HG03571 (cell line): ENCODE data around the gene SPATA20.

ENCODE experiments used
- ATAC-seq: cut with Tn5 transposase; IDR thresholded peaks from one replicate; pipeline ENCODE4 v1.9.1; 2021; ENCODE audit not compliant: unreplicated experiment

The SPATA20 gene

DNA sequence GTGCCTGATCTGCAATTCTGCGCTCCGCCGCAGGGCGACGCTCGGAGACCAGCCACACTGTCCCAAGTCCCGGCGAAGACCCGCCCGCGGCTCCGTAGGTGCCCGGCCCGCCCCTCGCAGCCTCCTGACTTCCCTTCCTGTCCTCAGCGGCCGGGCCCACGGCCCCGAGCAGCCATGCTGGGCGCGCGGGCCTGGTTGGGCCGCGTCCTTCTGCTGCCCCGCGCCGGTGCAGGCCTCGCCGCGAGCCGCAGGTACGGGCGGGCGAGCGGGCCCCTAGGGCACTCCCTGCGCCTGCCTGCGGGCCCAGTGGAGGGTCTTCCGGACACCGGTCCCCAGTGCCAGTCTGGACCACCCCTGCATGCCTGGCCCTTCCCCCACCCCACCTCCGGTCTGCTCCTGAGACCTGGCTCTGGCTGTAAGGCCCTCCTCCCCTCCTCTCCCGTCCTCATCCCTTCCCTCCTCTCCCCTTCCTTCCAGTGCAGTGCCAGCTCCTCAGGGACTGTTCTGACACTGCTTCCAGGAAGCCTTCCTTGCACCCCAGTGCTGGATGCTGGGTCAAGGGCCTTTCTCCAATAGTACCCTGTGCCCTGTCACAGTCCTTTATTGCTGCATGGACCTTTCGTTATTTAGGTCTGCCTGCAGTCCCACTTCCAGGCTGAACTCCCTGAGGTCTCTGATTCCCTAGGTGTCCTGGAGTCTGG is at the start of gene SPATA20:
TSS of gene SPATA20 (plus strand) at position 140 of the 701 bp plus-strand sequence. CDS start at position 175, 35 bp downstream.
- ATAC-seq, result peak; percentile 70

DNA sequence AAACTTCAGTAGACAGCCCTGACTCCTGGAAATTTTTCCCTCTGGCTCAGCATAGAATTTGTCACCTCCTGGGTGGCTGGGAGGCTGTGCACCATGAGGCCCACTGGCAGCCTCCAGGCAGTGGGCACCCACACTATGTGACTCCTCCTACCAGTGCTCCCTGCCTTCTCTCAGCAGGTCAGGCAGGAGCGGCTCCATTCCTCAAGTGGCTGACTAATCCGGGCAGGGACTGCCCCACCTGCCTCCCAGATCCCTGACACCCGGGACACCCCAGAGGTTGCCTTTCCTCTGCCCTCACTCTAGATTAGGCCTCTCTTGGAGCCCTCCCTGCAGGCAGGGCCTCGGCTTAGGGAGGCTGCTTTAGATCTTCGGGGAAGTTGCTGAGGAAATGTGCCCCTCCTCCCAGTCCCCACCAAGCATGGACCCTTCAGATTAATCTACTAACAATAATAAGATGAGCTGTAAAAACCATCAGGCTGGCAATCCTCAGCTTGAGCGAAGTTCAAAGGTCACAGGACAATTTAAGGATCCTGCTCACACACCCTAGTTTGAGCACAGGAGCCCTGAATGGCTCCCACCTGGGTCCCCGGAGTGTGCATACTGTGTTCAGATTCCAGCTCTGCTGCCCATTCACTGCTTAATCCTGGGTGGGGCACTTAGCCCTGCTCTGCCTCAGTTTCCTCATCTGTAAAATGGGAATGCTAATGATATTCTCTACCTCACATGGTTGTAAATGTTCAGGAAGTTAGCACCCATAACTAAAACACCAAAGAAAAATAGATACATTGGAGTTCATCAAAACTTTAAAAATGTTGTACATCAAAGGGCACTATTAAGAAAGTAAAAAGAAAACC is 48.7 kb upstream of the SPATA20 start:
- ATAC-seq, result no peak

DNA sequence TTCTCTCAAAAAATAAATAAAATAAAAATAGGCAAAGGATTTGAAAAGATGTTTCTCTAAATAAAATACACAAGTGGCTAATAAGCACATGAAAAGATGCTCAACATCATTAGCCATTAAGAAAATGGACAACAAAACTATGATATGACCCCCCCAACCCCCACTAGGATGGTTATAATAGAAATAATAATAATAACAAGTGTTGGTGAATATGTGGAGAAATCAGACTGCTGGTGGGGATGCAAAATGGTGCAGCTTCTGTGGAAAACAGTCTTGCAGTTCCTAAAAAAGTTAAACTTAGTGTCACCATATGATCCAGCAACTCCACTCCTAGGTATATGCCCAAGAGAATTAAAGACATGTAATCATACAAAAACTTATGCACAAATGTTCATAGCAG is 47.7 kb upstream of the SPATA20 start:
- ATAC-seq, result no peak

DNA sequence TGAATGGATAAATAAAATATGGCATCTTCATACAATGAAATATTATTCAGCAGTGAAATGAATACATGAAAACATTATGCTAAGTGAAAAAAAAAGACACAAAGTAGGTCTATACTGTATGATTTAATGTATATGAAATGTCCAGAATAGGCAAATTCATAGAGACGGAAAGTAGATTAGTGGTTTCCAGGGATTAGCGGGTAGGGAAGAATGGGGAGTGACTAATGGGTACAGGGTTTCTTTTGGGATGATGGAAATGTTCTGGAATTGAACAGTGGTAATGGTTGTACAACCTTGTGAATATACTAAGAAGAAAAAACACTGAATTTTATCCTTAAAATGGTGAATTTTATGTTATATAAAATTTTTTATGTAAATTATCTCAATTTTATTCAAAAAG is 47.3 kb upstream of the SPATA20 start:
- no peak for ATAC-seq

DNA sequence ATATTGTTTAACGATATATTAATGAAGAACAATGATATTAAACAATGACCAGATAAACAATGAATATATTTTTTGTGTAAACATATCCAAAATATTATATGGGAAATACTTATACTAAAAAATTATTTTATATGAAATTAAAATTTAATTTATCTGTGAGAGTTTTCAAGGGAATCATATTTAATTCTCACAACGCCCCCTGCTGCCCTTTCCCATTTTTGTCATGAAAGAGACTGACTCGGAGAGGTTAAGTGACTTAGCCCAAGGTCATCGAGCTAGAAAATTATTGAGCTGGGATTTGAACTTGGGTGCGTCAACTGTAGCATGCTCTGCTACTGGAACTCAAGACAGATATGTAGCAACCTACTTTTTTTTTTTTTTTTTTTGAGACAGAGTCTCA is 45.9 kb upstream of the SPATA20 start:
- ATAC-seq, result no peak

DNA sequence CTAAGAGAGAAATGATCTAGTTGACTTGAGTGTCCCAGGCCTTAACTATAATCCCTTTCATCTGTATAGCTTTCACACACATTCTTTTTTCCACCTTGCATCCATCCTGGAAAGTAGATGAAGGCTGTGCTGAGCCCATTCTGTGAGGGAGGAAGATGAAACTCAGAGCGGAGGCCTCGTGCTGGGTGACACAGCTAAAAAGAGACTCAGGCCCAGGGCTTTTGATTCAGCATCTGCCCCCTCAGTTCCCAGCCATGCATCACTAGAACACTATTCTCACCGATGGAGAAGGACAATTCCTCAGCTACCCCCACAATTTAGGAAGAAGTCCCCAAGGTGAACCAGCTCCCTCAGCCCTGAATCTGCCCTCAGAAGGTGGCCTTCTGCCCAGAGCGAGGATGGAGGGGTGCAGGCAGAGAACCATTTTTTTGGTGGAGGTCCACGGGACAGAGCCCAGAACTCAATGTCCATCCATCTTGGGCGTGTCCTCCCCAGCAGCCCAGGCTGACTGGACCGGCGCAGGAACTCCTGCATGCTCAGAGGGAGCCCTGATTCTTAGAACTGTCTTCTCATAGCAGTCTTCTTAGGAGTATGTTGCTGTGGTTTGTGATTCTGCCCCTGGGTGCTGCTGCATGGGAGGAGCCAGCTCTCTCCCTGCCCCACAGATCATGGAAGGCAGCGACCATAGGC is 44.5 kb upstream of the SPATA20 start:
- ATAC-seq, result no peak

DNA sequence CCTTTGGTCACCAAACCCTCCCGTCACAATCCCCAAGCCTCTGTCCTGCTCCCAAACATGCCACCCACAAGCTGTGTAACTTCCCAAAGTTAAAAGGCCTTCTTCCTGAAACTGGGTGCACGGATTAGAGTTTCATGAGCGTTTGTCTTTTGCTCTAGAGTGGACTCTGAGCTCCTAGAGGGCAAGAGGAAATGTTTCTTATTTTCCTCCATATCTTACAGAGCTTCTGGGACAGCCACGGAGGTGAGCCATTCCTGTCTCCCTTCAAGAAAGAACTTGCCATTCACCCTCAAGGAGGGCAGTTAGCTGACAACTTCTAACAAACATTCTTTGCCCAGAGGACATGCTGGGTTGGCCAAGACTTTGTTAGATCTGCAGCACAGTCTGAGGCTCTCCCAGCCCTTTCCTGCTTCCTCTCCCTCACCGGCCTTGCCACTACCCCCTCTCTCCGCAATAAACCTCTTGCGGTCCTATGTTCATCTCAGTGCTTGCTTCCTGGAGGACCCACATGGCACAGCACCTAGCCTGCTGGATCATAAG is 41.3 kb upstream of the SPATA20 start:
- ATAC-seq, result no peak

DNA sequence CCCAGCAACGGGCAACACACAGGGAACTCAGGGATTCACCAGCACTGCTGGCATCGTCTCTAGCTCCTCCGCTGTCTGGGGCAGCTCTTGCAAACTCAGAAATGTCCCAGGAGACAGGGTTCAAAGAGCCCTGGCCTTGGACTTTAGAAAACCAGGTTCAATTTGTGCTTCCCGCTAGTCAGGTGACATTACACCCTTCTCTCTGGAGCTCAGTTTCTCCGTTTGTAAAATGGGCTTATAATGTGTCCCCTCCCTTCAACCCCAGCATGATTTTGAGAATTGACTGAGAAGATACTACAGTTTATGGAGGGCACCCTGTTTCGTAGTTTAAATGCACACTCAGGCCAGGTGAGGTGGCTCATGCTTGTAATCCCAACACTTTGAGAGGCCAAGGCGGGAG is 40.7 kb upstream of the SPATA20 start:
- no peak for ATAC-seq

DNA sequence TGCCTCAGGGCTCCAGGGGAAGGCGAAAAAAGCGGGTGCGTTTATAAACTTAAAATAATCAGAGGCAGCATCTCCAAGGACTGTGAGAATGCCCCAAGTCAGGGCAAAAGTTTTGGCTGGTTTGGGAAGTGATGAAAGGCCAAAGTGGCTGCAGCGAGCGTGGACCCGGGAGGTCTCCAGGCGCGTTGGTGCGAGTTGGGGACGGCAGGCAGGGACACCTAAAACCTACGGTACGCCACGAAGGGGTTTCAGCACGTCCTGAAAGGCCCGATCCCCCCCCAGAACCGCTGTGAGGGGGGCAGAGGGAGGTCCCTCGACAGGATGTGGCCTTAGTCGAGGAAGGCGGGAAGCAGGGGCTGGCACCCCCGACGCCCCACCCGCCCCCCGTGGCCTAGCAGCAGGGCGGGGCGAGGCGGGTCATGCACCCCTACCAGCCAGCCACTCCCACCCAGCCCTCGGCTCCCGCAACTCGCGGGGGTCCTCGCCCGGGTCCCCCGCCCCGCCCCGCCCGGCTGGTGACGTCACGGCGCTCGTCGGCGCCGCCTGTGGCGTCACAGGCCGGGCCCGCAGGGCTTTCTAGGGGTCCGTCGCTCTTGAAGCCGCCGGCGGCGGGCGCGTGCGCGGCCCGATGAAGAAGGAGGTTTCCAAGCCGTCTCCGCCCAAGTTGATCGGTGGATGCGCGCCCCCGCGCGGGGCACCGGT is 39.0 kb upstream of the SPATA20 start, which contains the start of gene MYCBPAP:
TSS of gene MYCBPAP (plus strand) at position 569 of the 702 bp plus-strand sequence. CDS start 236 bp downstream, outside the sequence.
- ATAC-seq, result no peak

DNA sequence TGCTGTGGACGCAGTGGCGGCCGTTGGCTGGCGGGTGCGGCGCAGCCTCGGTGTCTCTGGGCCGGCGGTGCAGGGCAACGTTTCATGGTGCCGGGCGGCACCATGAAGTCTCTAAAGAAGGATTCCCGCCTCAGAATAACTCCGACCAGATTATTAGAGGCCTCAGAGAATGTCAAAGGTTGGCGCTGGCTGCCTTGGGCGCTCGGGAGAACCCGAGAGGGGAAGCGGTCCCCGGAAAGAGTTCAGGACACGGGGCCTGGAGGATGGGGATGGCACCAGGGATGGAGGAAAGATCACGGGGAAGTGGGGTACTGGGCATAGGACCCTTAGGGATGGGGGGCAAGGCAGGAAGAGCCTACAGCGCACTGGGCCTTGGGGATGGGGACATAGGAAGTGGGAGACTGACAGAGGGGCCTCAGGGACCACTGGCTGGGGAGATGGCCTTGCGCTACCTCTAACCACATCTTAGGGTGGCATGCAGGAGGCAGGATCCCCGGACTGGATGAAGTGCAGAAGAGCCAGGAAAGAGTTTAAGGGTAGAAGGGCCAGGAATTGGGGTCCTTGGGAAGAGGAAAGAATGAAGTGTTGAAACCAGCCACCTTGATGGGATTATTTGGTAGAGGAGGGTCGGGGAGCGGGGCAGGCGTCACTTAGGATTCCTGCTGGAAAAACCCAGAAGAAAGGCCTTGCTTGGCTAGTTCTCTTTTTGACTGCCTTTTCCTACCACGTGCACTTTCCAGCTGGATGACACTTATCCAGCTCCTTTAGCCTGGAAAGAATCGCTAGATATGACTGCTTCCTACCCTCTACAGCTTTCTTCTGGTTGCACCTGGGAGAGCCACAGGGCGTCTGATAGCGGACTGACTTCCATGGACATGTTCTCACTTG is 38.2 kb upstream of the SPATA20 start:
- no peak for ATAC-seq

DNA sequence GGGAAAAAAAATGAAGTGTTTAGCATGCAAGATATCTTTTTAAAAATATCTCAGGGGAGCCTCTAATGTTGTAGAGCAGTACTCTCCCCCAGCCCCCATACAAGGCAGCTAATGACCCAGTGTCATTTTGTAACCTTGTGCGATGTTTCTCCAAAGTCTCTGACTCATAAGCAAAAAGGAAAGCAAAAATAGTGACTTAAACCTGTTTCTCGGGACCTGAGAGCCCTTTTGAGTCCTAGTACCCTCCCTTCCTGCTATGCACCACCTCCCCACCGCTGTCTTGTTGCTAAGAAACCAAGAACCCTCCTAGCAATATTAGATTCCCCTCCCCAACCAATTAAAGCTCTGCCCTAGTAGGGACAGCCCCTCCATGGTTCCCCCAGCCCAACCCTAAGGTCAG is 35.9 kb upstream of the SPATA20 start:
- ATAC-seq, result peak; percentile 80

DNA sequence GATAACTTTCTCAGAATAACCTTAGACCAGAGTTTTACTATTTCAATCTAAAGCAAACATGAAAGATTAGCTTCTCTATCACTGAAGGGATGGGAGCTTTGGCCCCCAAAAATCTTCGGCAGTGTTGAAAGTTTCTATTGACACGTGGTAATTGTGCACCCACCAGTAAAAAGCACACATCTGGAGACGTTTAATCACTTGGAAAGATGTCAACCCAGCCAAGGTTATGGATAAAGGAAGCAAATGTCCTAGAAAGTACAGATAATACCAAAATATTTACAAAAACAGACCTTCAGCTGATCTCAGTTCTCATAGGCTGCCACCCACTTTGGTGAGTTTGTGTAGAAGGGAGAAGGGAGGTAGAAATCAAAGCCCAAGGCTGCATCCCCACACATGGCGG is 33.5 kb upstream of the SPATA20 start:
- no peak for ATAC-seq

DNA sequence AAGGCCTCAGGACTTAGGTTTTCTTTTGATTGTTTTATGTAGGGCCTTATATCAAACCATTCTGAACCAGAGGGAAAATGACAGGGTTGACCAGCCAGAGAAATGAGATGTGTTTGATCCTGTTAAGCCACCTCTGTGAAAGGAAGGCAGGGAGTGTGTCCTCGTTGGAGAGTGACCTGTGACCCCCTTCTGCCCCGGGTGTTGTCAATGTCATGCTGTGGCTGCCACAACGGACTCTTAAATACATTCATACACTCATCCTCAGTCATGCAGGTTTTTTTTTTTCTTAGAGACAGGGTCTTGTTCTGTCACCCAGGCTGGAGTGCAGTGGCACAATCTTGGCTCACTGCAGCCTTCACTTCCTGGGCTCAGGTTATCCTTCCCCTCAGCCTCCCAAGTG is 32.6 kb upstream of the SPATA20 start:
- ATAC-seq, result no peak

DNA sequence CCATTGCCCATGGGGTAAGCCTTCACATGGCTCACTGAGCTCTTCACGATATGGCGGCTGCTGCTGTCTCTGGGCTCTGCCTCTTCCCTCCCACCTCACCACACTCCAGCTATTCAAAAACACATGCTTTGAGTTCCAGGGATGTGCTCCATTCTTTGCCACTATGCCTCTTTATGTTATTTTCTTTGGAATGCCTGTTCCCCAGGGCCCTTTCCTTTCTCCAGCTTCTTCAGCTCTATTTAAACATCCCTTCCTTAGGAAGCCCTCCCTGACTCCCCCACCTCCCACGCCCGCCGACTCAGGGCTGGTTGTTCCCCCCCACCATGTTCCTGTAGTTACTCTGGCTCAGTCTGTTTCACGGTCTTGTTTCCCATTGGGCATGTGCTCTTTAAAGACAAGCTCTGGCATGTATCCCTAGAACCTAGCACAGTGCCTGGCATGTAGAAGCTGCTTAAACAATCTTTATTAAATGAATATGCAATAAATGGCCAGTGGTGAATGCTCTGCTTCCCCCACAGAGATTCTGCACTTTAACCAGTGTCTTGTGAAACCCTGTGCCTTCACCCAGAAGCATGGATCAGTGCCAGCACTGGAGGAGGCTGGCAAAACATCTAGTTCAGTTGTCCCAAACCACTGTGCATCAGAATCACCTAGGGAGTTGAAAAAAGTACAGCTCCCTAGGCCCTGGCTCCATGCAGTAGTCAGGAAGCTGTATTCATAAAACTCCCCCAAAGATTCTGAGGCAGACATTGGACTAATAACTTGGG is 31.9 kb upstream of the SPATA20 start:
- no peak for ATAC-seq

DNA sequence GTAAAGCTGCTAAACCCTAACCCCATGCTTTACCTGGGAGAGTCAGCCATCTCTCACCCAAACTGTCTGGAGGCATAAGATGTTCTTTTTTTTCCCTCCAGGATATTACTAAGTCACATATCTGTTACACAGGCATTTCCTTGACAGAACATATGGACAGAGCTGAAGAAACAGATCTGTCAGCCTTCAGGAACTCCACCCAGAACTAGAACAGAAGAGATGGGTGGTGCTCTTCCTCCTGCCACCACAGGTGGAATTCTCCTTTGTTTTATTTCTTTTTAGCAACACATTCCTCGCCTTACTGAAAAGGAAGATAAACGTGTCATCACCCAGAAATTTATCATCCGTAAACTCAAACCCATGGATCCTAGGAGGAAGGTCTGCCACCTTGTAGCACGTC is 30.0 kb upstream of the SPATA20 start:
- no peak for ATAC-seq

DNA sequence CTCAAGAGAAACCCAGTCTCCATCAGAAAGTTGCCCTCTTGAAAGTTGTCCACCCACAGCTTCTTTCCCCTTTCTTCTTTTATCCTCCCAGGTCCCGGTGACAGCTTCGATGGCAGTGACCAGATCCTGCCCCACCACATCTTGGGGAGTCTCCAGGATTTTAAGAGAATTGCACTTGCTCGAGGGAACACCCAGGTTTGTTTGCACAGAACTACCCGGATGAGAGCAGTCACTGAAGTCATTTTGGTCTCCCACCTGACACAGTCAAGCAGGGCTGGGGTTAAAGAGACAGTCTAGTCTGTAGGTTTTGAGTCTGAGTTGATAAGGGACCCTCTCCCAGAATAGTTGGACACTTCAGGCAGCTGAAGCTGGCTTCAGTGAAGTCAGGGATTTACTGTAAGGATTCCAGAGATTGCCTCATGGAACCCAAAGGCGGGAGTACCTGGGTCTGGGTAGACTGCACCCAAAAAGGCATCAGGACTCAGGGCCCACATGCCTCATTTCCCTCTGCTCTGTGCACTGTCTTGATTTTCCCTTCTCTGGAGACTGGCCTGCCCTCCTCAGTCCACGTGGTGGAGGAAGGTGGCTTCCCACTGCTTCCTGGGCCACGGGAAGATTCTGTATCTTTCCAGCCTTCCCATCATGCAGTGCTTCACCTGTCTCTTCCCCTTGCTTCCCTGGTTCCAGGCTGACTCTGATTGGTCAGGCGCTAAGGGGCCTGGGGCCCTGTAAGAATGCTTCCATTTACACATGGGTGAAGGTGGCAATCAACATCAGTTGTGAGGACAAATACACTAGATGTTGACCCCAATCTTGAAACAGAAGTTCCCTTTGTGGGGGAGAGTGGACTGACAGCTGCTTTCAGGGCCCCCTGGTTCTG is 29.2 kb upstream of the SPATA20 start:
- ATAC-seq, result no peak

DNA sequence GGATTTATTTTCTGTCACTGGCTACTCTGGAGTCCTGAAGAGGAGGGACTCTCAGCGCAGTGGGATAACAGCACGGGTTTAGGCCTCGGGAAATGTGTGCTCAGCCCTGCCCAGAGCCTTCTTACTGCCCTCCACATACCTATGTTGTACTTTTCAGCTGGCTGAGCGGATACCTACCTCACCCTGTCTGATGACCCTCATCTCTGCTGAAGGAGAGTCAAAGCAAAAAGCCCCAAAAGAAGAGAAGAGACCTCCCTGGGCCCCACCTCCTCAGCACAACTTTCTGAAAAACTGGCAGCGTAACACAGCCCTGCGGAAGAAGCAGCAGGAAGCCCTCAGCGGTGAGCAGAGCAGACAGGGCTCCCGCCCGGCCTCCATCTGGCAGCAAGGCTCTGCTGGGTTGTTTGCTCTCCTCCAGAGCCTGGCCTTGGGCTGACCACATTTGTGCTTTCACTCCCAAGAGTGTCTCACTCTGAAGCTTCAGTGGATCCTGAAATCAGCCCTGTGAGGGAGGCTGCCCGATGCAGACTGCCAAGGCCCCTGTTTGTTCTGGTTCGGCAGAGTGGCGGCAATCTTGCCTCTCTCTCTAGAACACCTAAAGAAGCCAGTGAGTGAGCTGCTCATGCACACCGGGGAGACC is 28.5 kb upstream of the SPATA20 start:
- ATAC-seq, result no peak
